IPS DF 4.7 (cell line): ENCODE measurements around the gene PRR5L.
"Not testable (repeated sequence)": the region's sequence is repeated elsewhere in the genome, so short reads cannot be mapped to it uniquely, and the experiment has no call there.

ENCODE experiments used
- DNase-seq: peaks from one replicate; pipeline ENCODE4 v3.0.0-alpha.2; 2013; ENCODE audit warnings: low spot score; ENCODE audit errors: extremely low read depth

PRR5L gene

DNA sequence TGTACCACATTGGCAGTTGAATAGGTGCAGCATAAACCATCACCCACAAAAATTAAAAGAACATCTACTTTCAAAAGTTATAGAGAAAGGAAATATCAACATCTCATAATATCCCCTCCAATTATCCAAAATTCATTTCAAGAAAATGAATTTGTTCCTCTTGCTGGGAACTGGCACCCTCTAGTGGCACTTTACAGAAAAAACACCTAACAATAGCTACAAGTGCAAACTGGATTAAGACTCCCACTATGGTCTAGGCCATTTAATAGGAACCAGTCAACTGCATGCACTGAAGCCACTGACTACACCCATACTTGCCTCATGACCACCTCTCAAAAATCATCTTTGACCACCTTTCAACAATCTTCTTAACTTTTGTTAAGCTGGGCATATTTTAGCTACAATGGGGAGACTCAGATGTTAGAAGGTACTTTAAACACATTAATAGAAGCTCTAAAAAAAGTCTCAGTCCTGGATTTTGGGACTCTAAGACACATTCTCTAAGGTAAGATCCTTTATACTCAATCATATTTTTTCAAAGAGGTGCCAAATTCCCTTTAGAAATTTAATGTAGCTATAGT lies 196.7 kb downstream of the PRR5L start:
- peak; percentile 16 for DNase-seq

- no peak for DNase-seq
Measured at GRCh38 chr11:36493332-36493731, 197.2 kb downstream of the PRR5L start.

- DNase-seq: no peak
Measured at GRCh38 chr11:36498721-36499120, 202.6 kb downstream of the PRR5L start.

DNA sequence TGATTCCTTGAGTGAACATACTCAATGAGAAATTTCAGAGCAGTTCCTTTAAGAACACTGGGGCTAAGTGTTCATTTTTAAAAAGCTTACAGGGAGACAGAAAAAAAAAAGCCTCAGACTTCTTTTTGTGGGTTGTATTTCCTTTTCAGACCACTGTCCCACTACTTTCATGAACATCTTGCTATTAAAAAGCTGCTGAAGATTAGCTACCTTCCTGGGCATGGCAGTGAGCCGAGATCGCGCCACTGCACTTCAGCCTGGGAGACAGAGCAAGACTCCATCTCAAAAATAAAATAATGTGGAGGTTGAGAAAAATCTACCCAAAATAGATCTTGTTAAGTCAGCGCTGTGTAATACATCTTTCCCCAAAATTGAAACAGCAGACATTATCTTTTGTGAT lies 203.2 kb downstream of the PRR5L start:
- DNase-seq: no peak

- no peak for DNase-seq
Measured at GRCh38 chr11:36500315-36500721, 204.2 kb downstream of the PRR5L start.

GRCh38 chr11:36501236-36501635 lies 205.1 kb downstream of the PRR5L start:
- DNase-seq: no peak

DNA sequence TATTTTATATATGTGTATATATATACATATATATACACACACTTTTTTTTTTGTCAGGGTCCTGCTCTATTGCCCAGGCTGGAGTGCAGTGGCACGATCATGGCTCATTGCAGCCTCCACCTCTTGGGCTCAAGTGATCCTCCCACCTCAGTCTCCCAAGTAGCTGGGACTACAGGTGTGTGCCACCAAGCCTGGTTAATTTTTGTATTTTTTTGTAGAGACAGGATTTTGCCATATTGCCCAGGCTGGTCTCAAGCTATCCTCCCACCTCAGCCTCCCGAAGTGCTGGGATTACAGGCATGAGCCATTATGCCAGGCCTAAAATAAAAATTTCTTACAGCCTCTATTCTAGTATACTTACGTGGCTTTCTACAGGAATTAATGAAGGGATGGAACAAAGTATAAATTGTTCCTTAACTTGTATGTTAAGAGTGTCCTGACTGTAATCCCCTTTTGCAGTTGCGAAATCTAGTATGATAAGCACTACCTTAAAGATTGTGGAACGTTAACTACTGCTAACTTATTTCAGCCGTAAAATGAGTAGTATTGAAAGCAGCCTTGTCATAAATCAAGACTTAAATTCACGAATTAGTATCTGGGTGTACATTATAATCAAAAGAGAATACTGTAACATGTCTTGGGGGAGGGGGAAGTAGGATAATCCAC lies 211.9 kb downstream of the PRR5L start:
- no peak for DNase-seq

DNA sequence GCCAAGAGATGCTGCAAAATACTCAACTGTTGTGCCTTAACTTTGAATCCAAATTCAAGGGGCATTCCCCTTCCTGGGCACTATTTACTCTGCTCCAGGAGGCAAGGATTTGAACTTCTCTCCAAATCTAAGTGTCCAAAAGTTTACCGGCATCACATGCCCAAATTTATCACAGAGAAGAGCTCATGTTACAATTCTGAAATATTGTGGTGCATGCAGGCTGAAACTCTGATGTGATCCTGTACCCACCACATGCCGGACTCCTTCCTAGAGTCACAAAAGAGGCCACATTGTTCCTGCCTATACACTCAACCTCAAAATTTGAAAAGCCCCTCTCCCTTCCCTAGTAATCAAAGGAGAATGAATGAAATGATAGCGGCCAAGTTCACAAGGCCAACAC lies 212.7 kb downstream of the PRR5L start:
- no peak for DNase-seq

DNA sequence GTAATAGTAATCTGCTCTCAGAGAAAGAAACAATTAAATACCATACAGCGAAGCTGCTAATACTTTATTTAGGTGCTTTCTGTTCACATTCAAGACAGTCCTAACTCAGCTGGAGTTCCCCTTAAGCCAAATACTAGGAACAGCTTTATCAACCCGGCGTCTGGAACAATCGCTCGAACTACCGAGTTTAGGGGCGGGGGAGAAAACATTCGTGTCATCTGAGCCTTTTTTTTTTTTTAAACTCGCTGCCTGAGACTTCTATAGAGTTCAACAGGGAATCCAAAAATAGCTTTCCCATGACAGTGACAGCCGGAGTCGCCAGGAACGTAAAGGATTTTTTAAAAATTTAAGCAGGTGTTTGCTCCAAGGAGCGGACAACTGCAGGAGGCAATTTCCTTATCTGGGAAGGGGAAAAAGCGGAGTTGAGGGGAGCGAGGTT lies 213.1 kb downstream of the PRR5L start:
- no peak for DNase-seq

DNA sequence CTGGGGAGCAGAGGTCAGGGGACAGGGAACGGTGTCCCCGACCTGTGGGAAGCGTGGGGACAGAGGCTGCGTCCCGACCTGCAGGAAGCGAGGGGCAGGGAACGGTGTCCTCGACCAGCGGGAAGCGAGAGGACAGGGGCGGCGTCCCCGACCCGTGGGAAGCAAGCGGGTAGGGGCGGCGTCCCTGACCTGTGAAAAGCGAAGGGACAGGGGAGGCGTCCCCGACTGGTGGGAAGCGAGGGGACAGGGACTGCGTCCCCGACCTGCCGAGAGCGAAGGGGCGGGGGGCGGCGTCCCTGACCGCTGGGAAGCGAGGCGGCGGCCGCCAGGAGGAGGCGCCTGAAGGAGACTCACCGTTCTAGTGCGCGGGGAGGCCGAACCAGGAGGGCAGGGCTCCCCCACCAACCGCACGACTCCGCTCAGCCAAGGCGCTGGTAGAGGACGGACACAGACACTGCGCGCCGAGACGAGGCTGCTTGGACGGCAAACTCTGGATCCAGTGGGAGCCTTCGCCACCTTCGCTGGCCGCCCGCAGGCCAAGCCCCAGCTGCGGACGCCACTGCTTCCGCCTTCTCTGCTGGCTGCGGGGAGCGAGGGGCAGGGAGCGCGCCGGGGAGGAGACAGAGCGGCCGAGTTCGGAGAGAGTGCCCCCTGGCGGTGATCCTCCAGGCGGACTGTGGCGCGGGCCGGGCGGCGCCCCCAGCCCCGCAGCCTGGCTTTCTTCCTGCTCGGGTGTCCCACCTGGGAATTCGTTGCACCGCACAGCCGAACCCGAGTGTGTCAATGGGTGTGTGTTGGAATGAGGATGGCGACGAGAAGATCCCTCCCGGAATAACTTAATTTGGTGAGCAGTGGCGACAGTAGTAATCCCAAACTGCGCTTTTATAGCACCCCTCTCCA lies 213.9 kb downstream of the PRR5L start, which contains the start of gene TRAF6:
TRAF6 (minus strand) TSS at position 579 of the 900 bp plus-strand sequence. CDS start 8,757 bp downstream, outside the sequence.
- peak; percentile 38 for DNase-seq

GRCh38 chr11:36510594-36510942 lies 214.5 kb downstream of the PRR5L start:
- DNase-seq: peak; percentile 5

- not testable (repeated sequence) for DNase-seq
Measured at GRCh38 chr11:36511062-36511461, 215.0 kb downstream of the PRR5L start.

GRCh38 chr11:36512016-36512415 lies 215.9 kb downstream of the PRR5L start:
- DNase-seq: no peak

DNA sequence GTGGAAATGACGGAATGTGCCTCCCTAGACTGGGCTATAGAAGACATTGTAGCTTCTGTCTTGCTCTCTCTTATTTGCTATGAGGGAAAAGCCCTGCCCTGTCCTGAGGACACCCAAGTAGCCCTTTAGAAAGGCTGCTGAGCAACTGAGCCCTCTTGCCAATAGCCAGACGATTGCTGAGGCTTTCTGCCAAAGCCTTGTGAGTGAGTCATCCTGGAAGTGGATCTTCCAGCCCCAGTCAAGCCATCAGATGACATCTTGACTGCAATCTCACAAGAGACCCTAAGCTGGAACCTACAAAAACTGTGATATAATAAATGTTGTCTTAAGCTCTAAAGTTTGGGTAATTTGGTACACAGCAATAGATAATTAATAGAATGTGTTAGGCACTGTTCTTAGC lies 217.9 kb downstream of the PRR5L start:
- no peak for DNase-seq
